AG09309 (cell line): Measurements from ENCODE around the gene CHCHD6.

Source experiments
- DNase-seq: peaks from one replicate; pipeline ENCODE4 v3.0.0-alpha.2; 2010; ENCODE audit warnings: low read depth
- H3K4me3 ChIP-seq: 2 replicates; pipeline ENCODE4 v1.5.1; 2011; ENCODE audit warnings: mild to moderate bottlenecking, low read depth, low read length, moderate library complexity; ENCODE audit not compliant: control insufficient read depth
- TF ChIP-seq, protein P1 (sequence below): IDR thresholded peaks from 2 replicates; pipeline ENCODE4 v1.5.1; 2011; ENCODE audit warnings: mild to moderate bottlenecking, low read depth, low read length, inconsistent platforms; ENCODE audit not compliant: insufficient read depth, control insufficient read depth; ENCODE audit errors: missing control alignments

The CHCHD6 gene

DNA sequence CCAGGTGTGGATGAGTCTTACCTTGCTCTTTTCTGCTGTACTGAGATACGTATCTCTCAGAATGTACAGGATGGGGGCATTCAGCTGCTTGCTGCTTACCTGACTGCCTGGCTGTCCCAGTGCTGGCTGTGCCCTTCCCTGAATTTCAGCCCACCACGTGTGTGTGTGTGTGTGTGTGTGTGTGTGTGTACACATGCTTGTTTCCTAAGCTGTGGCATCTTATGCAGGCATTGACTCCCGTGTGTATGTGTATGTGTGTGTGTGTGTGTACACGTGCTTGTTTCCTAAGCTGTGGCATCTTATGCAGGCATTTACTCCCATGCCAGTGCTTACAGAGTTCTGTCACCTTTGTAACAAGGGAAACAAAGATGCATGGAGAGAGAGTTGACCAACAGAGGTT is 218.4 kb downstream of the CHCHD6 start:
- TF ChIP-seq, protein P1, sequence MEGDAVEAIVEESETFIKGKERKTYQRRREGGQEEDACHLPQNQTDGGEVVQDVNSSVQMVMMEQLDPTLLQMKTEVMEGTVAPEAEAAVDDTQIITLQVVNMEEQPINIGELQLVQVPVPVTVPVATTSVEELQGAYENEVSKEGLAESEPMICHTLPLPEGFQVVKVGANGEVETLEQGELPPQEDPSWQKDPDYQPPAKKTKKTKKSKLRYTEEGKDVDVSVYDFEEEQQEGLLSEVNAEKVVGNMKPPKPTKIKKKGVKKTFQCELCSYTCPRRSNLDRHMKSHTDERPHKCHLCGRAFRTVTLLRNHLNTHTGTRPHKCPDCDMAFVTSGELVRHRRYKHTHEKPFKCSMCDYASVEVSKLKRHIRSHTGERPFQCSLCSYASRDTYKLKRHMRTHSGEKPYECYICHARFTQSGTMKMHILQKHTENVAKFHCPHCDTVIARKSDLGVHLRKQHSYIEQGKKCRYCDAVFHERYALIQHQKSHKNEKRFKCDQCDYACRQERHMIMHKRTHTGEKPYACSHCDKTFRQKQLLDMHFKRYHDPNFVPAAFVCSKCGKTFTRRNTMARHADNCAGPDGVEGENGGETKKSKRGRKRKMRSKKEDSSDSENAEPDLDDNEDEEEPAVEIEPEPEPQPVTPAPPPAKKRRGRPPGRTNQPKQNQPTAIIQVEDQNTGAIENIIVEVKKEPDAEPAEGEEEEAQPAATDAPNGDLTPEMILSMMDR = no peak
- no peak for DNase-seq
- H3K4me3 ChIP-seq = no peak overlapping the region

DNA sequence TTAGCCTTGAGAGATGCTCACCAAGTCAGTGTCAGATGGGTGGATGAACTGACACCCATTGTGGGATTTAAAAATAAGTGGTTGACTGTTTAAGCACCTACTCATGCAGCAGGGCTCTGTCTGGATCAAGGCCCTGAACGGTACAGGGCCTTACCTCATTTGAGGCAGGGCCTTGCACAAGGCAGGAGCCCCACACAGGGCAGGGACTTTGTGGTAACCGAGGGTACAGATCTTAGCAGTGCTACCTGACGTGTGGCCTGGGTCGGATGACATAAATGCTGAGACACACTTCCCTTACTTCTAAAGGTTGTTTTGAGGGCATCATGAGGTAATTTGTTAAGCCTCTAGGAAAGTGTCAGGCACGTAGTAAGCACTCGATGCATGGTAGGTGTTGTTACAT is 219.4 kb downstream of the CHCHD6 start:
- TF ChIP-seq, protein P1 = no peak
- no peak for DNase-seq
- no peak overlapping the region for H3K4me3 ChIP-seq

DNA sequence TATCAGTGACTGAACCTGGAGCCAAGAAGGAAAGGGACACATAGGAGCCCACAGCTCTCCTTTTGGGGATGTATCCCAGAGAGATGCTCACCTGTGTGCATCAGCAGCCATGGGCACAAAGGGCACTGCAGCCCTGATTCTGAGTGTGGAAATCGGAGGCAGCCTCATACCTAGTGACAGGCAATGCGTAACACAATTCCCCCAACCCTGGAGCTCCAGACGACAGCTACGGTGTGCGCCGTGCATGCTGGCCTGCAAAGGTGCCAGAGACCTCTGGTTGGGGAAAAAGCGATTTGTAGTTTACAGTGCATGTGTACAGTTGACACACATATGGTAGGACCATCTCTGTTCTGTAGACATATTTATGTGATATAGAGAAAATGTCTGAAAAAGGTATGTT is 219.9 kb downstream of the CHCHD6 start:
- TF ChIP-seq, protein P1 = no peak
- no peak for DNase-seq
- no peak overlapping the region for H3K4me3 ChIP-seq

DNA sequence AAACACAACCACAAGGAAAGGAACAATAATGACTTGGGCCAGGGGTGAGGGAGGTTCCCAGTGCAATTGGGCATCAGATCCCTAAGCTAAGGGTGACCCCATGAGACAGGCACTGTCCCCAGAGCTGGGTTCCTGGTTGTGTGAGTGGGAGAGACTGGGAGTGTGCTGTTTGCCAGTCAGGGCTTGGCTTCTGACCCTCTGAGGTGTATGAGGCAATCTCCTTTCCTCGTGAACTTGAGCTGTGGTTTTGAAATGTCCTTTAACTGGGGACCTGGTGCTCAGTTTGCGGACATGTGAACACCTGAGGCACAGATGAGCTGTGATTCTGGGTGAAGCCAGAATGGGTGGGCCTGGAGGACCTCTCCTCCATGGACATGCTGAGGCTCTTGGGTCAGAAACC is 220.4 kb downstream of the CHCHD6 start:
- no peak overlapping the region for H3K4me3 ChIP-seq
- DNase-seq = no peak
- TF ChIP-seq, protein P1 = no peak

DNA sequence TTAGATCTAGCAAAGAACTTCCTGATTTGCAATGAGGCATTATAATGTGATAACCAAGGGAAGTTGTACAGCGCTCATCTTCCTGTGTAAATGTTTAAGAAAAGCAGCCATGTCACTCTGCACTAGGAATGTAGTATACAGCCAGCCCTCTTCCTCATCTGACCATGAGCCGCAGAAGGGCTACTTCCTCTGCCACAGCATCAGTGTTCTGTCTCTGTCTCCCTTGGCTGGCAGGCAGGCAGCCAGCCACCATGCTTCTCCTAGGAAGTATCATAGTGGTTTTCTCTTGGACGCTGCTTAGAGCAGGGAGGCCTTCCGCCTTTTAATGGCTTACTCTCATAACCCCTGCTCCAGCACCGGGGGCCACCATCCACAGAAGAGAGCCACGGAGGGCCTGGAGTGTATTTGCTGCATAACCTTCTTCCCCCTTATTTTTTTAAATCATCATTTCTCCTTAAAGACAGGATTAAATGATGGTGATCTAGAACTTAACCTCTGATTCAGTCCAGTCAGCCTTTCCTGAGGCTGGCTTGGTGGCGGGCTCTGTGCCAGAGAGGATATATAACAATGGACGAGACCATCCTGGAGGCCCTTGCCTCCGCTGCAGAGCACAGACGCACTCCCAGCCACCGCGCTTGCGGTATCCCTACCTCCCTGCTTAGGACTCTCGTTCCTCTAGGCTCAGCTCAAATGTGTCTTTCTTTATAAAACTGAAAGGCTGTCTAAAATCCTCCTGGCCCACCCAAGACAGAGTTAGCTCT is 221.6 kb downstream of the CHCHD6 start:
- TF ChIP-seq, protein P1 = no peak
- DNase-seq = no peak
- no peak overlapping the region for H3K4me3 ChIP-seq

DNA sequence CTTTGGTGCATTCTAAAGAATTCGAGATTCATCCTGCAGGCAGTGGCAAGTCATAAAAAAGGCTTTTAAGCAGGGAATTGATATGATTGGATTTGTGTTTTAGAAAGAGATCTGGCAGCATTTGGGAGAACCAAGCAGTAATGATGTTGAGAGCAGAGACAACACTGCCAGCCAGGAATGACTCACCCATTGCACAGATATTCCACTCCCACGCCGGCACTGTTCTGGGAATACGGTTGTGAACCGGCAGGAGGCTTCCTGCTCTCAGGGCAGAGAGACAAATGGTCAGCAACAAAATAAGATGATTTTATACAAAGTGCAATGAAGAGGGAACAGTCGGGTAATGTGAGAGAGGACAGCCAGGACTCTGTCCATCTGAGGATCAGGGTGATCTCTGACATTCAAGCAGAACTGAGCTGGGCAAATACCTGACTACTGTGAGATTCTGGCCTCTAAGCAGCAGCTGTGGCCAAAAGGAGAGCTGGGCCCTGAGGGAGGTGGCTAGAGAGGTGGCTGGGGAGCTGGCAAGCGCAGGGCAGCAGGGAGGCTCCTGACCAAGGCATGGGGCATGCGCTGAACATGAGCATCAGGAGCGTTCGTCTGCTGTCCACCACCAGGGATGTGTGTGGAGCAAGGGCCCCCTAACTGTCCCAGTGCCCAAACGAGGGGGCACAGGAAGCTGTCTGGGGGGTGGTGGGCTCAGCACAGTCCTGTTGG is 222.8 kb downstream of the CHCHD6 start:
- DNase-seq = peak; percentile 72
- H3K4me3 ChIP-seq = no peak overlapping the region
- TF ChIP-seq, protein P1 = peak; percentile 59

DNA sequence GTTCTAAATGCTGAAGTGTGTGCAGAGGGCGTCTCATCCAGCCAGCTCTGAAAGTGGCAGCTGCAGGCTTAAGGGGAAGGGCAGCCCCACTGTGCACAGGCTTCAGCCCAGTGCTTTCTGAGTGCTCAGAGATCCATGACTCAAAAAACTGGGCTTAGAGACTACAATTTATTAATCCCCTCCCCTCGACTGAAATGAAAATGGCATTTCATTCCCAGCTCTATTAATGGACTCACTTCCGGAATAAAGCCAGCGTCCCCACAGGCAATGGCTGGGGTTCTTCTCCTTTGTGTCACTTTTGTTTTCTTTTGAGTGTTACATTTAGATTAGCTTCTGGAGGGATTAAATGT is 223.3 kb downstream of the CHCHD6 start:
- H3K4me3 ChIP-seq = no peak overlapping the region
- TF ChIP-seq, protein P1 = no peak
- DNase-seq = no peak
